Measurements from ENCODE around the gene CACNA2D4. TPM values are rescaled to one million over a fixed set of nuclear protein-coding genes. Genes with fewer than 3 reads are reported as not detected.

The CACNA2D4 gene
- total and polyA plus RNA-seq, 2 of the 13 experiments (the other 11 are each of a cell fraction or from before 2014, with no cell fraction given) = 14.2 to 136 TPM

GRCh38 chr12:1810201-1810930 is 108.1 kb downstream of the CACNA2D4 start (continued):
- TF ChIP-seq SP2 (CRISPR knock-in tag; IDR thresholded peaks at IDR 0.05) (no peak), HOXA5 (CRISPR knock-in tag; IDR thresholded peaks at IDR 0.05) (no peak), POLR2G (IDR thresholded peaks at IDR 0.05; ENCODE audit: low read depth, low read length) (peak; percentile 48), THYN1 (CRISPR knock-in tag; IDR thresholded peaks at IDR 0.05; ENCODE audit: borderline replicate concordance, low read depth) (no peak), ZNF589 (CRISPR knock-in tag; conservative IDR thresholded peaks at IDR 0.05) (0 out of 2 replicates have a peak, but pooled peaks have one; percentile 42), ZNF776 (CRISPR knock-in tag; IDR thresholded peaks at IDR 0.05) (no peak), ZNF557 (CRISPR knock-in tag; IDR thresholded peaks at IDR 0.05) (no peak), BORCS8-MEF2B (CRISPR knock-in tag; IDR thresholded peaks at IDR 0.05) (no peak), TBL1XR1 (IDR thresholded peaks at IDR 0.05; ENCODE audit: borderline replicate concordance, low read length, partially characterized antibody) (no peak), ZNF142 (CRISPR knock-in tag; IDR thresholded peaks at IDR 0.05) (no peak), SMAD3 (CRISPR knock-in tag; IDR thresholded peaks at IDR 0.05) (no peak), ZNF761 (CRISPR knock-in tag; conservative IDR thresholded peaks at IDR 0.05) (no peak), RXRA (CRISPR knock-in tag; IDR thresholded peaks at IDR 0.05) (no peak), MEIS2 (CRISPR knock-in tag; IDR thresholded peaks at IDR 0.05) (no peak), ZNF260 (CRISPR knock-in tag; IDR thresholded peaks at IDR 0.05; ENCODE audit: borderline replicate concordance, low read depth) (no peak), TBX3 (IDR thresholded peaks at IDR 0.05; ENCODE audit: borderline replicate concordance) (no peak), ZNF510 (CRISPR knock-in tag; IDR thresholded peaks at IDR 0.05; ENCODE audit: low read depth) (no peak), HDAC2 (CRISPR knock-in tag; IDR thresholded peaks at IDR 0.05) (no peak), ZNF766 (CRISPR knock-in tag; IDR thresholded peaks at IDR 0.05; ENCODE audit: borderline replicate concordance) (no peak), HIC2 (CRISPR knock-in tag; IDR thresholded peaks at IDR 0.05; ENCODE audit: low read depth) (no peak), GTF3A (CRISPR knock-in tag; conservative IDR thresholded peaks at IDR 0.05) (0 out of 2 replicates have a peak, but pooled peaks have one; percentile 58), SATB2 (CRISPR knock-in tag; IDR thresholded peaks at IDR 0.05) (no peak), MED1 (CRISPR knock-in tag; IDR thresholded peaks at IDR 0.05) (no peak), ZNF570 (CRISPR knock-in tag; IDR thresholded peaks at IDR 0.05; ENCODE audit: borderline replicate concordance) (no peak), ZC3H13 (CRISPR knock-in tag; IDR thresholded peaks at IDR 0.05) (0 out of 2 replicates have a peak, but pooled peaks have one; percentile 56)
